ENCODE results near the gene LXN.

LXN gene

GRCh38 chr3:158668506-158668905 lies 3.9 kb downstream of the LXN start:
- no peak for DNase-seq (ENCODE audit: low spot score)

GRCh38 chr3:158666416-158666815 lies 6.0 kb downstream of the LXN start:
- no peak for DNase-seq (ENCODE audit: low spot score)

DNA sequence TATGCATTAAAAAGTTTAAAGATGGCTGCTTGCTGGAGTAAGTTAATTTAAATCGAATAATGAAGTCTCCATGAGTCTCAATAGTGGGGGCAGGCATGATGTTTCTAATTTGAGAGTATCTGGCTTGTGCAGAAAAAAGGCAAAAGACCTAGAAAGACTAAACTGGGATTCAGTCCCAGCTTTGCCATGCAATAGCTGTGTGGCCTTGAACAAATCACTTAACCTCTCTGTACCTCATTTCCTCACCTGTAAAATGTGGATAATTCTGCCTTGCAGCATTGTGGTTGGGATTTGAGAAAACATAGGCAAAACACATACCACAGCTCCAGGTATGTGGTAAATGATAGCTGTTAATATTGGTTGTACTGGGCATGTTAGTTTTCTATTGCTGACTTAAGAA lies 8.6 kb downstream of the LXN start:
- no peak for DNase-seq (ENCODE audit: low spot score)

DNA sequence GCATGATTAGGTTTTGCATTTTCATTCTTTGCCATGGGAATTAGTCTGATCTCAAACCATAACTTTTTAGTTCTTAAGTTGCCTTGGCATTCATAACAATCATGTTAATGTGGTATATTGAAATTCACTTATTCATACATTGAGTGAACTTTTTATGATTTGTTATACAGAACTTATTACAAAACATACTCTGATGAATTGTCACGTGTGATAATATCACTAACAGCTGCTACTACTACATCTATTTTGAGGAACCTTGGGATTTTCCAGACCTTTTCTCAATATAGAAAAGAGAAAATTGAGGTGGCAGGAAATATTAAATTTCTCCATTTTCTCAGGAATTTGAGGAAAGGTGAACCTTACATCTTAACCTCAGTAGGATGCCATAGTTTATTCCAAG lies 9.2 kb downstream of the LXN start:
- DNase-seq (ENCODE audit: low spot score): no peak

DNA sequence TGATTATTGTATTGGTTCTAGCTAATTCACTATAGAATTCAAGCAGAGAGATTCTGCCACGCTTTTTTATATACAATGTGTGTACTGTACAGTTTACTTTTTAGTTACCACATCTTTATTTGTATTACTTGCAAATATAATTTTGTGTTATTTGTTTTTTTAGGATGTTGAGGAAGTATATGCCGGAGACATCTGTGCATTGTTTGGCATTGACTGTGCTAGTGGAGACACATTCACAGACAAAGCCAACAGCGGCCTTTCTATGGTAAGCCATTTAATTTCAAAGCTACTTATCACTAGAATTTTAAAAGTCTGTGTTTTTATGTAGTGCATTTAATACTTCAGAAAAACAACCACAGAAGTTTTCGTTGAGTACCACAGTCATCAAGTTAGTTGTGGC lies 11.7 kb downstream of the LXN start:
- DNase-seq (ENCODE audit: low spot score): no peak

GRCh38 chr3:158659454-158660237 lies 12.8 kb downstream of the LXN start:
- peak; percentile 75 for DNase-seq (ENCODE audit: low spot score)

- no peak for DNase-seq (ENCODE audit: low spot score)
Measured at GRCh38 chr3:158658889-158659288, 13.6 kb downstream of the LXN start.

GRCh38 chr3:158652463-158652862 lies 20.0 kb downstream of the LXN start:
- no peak for DNase-seq (ENCODE audit: low spot score)

GRCh38 chr3:158651192-158651591 lies 21.3 kb downstream of the LXN start:
- DNase-seq (ENCODE audit: low spot score): no peak

DNA sequence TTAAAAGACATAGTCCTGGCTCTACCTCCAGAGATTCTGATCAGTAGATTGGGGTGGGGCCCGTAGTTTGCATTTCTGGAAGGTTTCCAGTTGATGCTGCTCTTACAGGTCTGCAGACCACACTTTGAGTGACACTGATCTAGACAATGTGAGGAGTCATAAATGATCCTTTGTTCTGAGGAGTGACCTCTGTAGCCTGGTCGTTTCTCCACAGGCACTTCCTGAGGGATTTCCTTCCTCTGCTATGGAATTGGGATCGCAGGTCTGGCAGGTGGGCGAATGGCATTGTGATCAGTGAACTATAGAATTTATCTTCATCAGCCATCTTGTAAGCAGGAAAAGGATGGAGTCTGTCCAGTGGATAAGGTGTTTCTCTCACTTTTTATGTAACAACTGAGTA lies 22.7 kb downstream of the LXN start:
- DNase-seq (ENCODE audit: low spot score): no peak

DNA sequence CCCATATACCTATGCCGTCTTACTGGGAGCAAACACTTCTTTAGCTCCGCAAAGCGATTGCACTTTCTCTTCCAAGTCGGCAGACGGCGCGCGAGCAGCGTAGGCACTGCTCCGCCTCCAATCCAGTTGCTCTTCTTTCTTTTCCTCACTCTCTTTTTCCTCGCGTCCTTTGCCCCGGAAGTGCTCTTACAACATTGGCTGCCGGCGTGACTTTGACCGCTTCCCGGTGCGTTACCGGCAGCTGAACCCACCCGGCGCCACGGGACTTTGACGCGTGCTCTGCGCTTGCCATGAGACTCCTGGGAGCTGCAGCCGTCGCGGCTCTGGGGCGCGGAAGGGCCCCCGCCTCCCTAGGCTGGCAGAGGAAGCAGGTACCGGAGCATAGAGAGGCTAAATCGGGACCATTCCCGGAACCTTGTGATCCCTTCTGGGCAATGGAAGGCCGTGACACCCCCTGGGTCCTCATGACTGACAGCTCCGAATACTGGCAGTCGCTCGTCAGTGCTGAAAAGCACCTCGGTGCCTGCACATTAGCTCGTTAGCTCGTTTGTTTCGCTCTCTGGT lies 28.0 kb downstream of the LXN start, which contains the start of gene GFM1:
GFM1 (plus strand) TSS at position 183 of the 564 bp plus-strand sequence; CDS start at position 291, 108 bp downstream.
- peak; percentile 98 for DNase-seq (ENCODE audit: low spot score)

- no peak for DNase-seq (ENCODE audit: low spot score)
Measured at GRCh38 chr3:158642474-158643210, 29.8 kb downstream of the LXN start.

DNA sequence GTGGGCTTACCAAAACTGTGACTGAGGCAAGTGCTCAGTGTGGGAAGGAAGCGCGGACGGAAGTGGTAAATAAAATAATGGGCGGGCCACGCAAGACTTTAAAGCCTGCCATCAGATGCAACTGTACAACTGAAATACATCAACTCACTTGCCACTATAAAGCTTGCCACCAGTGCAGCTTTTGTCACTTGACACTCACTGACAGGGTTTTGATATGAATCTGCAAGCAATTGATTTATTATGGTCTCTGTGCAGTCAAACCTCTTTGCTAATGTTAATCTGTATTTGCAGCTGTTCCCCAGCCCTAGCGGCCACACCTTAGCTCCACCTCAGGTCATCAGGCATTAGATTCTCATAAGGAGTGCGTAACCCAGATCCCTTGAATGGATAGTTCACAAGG lies 30.4 kb downstream of the LXN start:
- no peak for DNase-seq (ENCODE audit: low spot score)

DNA sequence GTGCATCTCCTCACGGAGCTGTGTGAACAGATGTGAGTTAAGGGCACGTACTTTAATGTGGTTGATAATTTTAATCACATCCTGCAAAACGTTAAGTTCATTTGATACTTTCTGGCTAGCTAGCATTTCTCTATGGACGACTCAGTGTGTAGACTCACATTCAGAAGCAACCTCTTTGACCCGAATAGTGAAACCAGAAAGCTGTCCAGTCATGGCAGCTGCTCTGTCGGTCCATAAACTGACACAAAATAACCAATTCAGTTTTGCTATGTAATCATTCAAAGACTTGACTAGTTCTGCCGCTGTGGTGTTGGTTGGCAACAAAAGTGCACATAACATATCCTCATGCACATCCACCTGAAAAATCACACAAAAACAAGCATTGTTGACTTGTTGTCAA lies 31.8 kb downstream of the LXN start:
- no peak for DNase-seq (ENCODE audit: low spot score)

DNA sequence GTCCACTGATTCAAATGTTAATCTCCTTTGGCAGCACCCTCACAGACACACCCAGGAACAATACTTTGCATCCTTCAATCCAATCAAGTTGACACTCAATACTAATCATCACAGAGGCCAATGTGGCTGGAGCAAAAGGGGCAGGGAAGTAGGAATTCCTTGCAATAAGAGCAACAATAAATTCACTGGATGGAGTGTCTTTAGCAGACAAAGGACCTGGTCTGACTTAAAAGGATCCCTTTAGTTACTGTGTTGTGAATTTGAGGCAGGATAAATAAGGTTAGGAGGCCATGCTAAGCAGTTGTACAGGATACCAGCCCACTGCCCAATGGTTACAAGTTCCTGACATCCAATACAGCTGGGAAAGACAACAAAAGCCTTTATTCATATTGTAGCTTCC lies 40.5 kb downstream of the LXN start:
- DNase-seq (ENCODE audit: low spot score): no peak

GRCh38 chr3:158625881-158626280 lies 46.6 kb downstream of the LXN start:
- DNase-seq (ENCODE audit: low spot score): no peak

GRCh38 chr3:158617982-158618875 lies 54.2 kb downstream of the LXN start:
- no peak for DNase-seq (ENCODE audit: low spot score)
